HL-60 (cell line): ENCODE data around the gene QSOX2.

Experiments
- DNase-seq, 2 experiments: peaks; one replicate each; pipeline ENCODE4 v3.0.0-alpha.2; 2010 to 2020; ENCODE audit warnings: low read depth in 1 of 2, low spot score in 1 of 2
- H3K27ac ChIP-seq: fragments of 250-450 bp; sonication (Bioruptor Pico); replicated peaks from 2 replicates; pipeline ENCODE4 v1.5.1; 2020; ENCODE audit warnings: mild to moderate bottlenecking, moderate library complexity
- H3K27me3 ChIP-seq: fragments of 250-450 bp; sonication (Bioruptor Pico); 2 replicates; pipeline ENCODE4 v1.5.1; 2021; ENCODE audit warnings: mild to moderate bottlenecking, moderate library complexity; ENCODE audit not compliant: insufficient read depth, poor library complexity, severe bottlenecking
- H3K4me3 ChIP-seq: replicated peaks from 2 replicates; pipeline ENCODE4 v1.5.1; 2011; ENCODE audit warnings: mild to moderate bottlenecking, control low read depth, low read length; ENCODE audit not compliant: insufficient read depth
- GABPA ChIP-seq: IDR thresholded peaks from 2 replicates; pipeline ENCODE4 v1.6.1; 2012; ENCODE audit warnings: low read depth
- POLR2AphosphoS5 ChIP-seq: IDR thresholded peaks from 2 replicates; pipeline ENCODE4 v1.6.1; 2012; ENCODE audit warnings: low read depth
- SPI1 ChIP-seq: IDR thresholded peaks from 2 replicates; pipeline ENCODE4 v1.6.1; 2012; ENCODE audit warnings: low read depth, mild to moderate bottlenecking, borderline replicate concordance
- TF ChIP-seq, protein P1 (sequence below): IDR thresholded peaks from 2 replicates; pipeline ENCODE4 v1.6.1; 2012; ENCODE audit warnings: low read depth; ENCODE audit not compliant: insufficient replicate concordance
- TF ChIP-seq, protein P2 (sequence below): IDR thresholded peaks from one replicate; pipeline ENCODE4 v1.5.1; 2011; ENCODE audit warnings: low read length, control low read depth, inconsistent platforms; ENCODE audit not compliant: insufficient read depth

QSOX2 gene

DNA sequence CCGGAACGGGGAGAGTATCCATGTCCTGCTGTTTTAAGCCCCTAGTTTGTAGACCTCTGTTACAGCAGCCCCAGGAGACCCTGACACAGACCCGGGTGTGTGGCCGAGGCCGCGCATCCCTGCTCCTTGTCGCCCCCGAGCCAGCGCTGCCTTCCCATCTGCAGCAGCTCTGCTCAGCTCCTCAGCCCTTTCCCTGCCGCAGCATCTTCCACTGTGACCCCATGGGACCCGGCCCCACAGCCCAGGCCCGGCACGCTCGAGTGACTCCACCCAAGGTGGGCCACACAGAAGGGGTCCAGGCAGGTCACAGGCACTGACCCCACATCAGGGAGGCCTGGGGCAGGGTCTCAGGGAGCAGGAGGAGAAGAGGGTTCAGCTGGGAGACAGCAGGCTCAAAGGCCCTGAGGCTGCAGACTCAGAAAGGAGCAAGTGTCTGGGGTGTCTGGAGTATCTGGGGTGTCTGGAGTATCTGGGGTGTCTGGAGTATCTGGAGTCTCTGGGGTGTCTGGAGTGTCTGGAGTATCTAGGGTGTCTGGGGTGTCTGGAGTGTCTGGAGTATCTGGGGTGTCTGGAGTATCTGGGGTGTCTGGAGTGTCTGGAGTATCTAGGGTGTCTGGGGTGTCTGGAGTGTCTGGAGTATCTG, 71.8 kb downstream of the QSOX2 start:
- Histone ChIP-seq H3K27me3 (peaks cover 2% of the 10 kb centered on the region), H3K4me3 (no peak overlapping the region), H3K27ac (no peak overlapping the region)
- no peak for TF ChIP-seq SPI1
- no peak for TF ChIP-seq GABPA
- TF ChIP-seq POLR2AphosphoS5: no peak
- TF ChIP-seq, protein P1, sequence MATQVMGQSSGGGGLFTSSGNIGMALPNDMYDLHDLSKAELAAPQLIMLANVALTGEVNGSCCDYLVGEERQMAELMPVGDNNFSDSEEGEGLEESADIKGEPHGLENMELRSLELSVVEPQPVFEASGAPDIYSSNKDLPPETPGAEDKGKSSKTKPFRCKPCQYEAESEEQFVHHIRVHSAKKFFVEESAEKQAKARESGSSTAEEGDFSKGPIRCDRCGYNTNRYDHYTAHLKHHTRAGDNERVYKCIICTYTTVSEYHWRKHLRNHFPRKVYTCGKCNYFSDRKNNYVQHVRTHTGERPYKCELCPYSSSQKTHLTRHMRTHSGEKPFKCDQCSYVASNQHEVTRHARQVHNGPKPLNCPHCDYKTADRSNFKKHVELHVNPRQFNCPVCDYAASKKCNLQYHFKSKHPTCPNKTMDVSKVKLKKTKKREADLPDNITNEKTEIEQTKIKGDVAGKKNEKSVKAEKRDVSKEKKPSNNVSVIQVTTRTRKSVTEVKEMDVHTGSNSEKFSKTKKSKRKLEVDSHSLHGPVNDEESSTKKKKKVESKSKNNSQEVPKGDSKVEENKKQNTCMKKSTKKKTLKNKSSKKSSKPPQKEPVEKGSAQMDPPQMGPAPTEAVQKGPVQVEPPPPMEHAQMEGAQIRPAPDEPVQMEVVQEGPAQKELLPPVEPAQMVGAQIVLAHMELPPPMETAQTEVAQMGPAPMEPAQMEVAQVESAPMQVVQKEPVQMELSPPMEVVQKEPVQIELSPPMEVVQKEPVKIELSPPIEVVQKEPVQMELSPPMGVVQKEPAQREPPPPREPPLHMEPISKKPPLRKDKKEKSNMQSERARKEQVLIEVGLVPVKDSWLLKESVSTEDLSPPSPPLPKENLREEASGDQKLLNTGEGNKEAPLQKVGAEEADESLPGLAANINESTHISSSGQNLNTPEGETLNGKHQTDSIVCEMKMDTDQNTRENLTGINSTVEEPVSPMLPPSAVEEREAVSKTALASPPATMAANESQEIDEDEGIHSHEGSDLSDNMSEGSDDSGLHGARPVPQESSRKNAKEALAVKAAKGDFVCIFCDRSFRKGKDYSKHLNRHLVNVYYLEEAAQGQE: no peak
- TF ChIP-seq, protein P2, sequence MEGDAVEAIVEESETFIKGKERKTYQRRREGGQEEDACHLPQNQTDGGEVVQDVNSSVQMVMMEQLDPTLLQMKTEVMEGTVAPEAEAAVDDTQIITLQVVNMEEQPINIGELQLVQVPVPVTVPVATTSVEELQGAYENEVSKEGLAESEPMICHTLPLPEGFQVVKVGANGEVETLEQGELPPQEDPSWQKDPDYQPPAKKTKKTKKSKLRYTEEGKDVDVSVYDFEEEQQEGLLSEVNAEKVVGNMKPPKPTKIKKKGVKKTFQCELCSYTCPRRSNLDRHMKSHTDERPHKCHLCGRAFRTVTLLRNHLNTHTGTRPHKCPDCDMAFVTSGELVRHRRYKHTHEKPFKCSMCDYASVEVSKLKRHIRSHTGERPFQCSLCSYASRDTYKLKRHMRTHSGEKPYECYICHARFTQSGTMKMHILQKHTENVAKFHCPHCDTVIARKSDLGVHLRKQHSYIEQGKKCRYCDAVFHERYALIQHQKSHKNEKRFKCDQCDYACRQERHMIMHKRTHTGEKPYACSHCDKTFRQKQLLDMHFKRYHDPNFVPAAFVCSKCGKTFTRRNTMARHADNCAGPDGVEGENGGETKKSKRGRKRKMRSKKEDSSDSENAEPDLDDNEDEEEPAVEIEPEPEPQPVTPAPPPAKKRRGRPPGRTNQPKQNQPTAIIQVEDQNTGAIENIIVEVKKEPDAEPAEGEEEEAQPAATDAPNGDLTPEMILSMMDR: no peak
- DNase-seq: no peak

DNA sequence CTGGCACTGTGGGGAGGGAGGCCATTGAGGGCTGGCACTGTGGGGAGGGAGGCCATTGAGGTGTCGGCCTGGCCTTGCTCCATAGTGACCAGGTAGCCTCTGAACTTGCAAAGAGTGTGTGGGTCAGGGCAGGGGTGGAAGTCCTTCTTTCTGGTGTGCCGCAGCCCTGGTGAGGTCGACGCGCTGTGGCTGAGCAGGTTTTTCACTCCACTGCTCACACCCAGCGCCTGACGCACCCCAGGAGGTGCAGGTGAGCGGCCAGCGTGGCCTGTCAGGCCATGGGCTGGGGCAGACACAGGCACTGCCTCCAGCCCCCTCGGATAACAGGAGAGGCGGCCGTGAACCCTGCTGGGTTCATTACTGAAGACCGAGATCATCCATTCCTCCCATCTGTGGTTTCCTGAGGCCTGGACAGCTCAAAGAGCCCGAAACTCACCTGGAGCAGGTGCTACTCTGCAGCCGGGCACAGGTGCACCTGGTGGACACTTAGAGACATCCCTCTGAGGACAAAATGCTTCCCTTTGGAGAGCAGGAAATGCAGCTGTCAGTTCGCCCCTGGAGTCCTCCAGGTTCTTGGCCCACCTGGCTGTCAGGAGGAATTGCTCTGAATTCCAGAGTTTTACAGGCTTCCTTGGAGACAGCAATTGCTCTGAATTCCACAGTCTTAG, 73.1 kb downstream of the QSOX2 start:
- Histone ChIP-seq H3K27me3 (peaks cover 2% of the 10 kb centered on the region), H3K4me3 (no peak overlapping the region), H3K27ac (no peak overlapping the region)
- no peak for TF ChIP-seq GABPA
- no peak for TF ChIP-seq SPI1
- TF ChIP-seq, protein P2: no peak
- TF ChIP-seq POLR2AphosphoS5: no peak
- TF ChIP-seq, protein P1: no peak
- no peak for DNase-seq

DNA sequence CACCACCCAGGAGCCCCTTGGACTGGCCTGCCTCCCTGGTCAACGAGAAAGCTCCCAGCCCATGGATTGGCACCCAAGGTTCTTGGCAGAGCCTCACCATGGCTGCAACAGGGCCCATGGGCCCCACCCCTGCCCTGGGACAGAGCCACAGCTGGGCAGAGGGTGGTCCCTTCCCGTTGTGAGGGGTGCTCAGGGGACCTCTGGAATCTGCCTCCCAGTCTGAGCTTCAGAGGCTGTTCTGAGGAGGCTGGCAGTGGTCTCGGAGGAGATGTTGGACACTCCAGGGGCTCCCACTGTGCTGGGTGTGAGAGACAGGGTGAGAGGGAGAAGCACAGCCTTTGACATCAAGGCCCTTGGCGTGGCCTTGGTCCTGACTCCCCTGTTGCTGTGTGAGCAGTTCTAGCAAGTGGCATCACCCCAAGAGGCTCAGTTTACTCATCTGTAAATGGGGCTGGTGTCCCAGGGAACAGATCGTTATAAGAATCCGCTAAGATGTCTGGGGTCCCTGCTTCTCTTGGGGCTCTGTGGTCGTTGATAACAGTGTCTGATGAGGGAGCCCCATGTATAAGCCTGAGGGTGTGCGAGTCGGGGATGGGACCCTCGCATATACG, 73.7 kb downstream of the QSOX2 start:
- DNase-seq: no peak
- peaks cover 2% of the 10 kb centered on the region for H3K27me3 ChIP-seq
- TF ChIP-seq, protein P2: no peak
- TF ChIP-seq SPI1 (no peak), POLR2AphosphoS5 (no peak), GABPA (no peak)
- TF ChIP-seq, protein P1: no peak
- H3K27ac ChIP-seq: no peak overlapping the region
- no peak overlapping the region for H3K4me3 ChIP-seq
